Peyer's patch (tissue), 4 donors: Measurements from ENCODE around the gene LEF1. TPM values are rescaled to one million over a fixed set of nuclear protein-coding genes. Genes with fewer than 3 reads are reported as not detected.

Experiments
- DNase-seq, 3 donors: peaks; one replicate each; pipeline ENCODE4 v3.0.0-alpha.2; 2017 to 2019
- H3K27ac ChIP-seq, 4 donors: fragments of 200-600 bp; sonication (generic); one replicate each; pipeline ENCODE4 v1.5.1; 2016 to 2019
- H3K27me3 ChIP-seq, 2 donors: fragments of 200-600 bp; sonication (generic); one replicate each; pipeline ENCODE4 v1.5.1; 2019
- H3K36me3 ChIP-seq, 3 donors: fragments of 200-600 bp; sonication (generic); one replicate each; pipeline ENCODE4 v1.5.1; 2016 to 2019
- H3K4me1 ChIP-seq, 4 donors: fragments of 200-600 bp; sonication (generic); one replicate each; pipeline ENCODE4 v1.5.1; 2016 to 2019
- H3K4me3 ChIP-seq, 4 donors: fragments of 200-600 bp; sonication (generic); 1 replicate in 3 of 4; 2 replicates in 1 of 4; pipeline ENCODE4 v1.5.1; 2016 to 2019; ENCODE audit warnings: mild to moderate bottlenecking in 1 of 4
- H3K9me3 ChIP-seq, 4 donors: fragments of 200-600 bp; sonication (generic); one replicate each; pipeline ENCODE4 v1.5.1; 2016 to 2019; ENCODE audit warnings: mild to moderate bottlenecking in 1 of 4
- POLR2A ChIP-seq, 2 donors: fragments of 450-650 bp; IDR thresholded peaks; one replicate each; pipeline ENCODE4 v1.5.1; 2017; ENCODE audit warnings: antibody characterized with exemption in 2 of 2, mild to moderate bottlenecking in 2 of 2, moderate library complexity in 2 of 2
- total RNA-seq, 4 donors: library from RNA; depleted of rRNA; stranded (reverse); fragments of >200 nt; gene quantifications; one replicate each; pipeline ENCODE4 v1.1.0, GENCODE V29; 2016
- TF ChIP-seq, protein P1 (sequence below), 6 experiments: fragments of 450-650 bp in 4 of 6; fragments of 200-600 bp in 2 of 6; sonication (generic) in 1 of 6; IDR thresholded peaks; one replicate each; pipeline ENCODE4 v1.5.1; 2017 to 2019; ENCODE audit warnings: antibody characterized with exemption in 6 of 6, mild to moderate bottlenecking in 3 of 6, moderate library complexity in 1 of 6

The LEF1 gene
- total RNA-seq, 4 donors from 2014 or later = 0.53 to 34.7 (median 4.4) TPM

DNA sequence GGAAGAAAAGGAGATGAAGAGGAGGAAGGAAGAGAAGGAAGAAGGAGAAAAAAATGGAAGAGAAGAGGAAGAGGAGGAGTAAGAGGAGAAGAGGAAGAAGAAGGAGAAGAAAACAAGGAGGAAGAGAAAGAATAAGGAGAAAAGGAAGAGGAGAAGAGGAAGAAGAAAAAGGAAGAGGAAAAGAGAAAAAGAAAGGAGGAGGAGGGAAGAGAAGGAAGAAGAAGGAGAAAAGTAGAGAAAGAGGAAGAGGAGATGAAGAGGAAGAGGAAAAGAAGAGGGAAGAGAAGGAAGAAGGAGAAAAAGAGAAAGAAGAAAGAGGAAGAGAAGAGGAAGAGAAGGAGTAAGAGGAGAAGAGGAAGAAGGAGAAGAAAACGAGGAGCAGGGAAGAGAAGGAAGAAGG is 11.8 kb upstream of the LEF1 start:
- H3K27ac ChIP-seq = no peak overlapping the region
- no peak for DNase-seq

DNA sequence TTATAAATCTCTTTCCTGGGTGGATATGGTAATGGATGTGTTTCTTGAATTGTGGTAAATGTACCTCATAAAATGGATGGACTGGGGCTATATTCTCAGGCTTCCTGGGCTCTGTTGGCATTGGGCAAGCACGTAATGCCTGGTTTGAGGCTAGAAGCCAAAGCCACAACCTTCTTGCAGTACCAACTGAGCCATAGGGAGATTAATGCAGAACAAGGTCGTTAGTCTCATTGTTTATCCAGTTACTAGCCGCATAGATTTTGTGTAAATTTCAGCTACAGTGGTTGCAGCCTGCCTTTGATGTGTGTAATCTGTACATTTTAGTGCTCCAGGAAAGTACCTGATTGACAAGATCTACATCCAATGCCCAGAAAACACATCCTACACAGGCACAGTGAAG is 7.2 kb upstream of the LEF1 start:
- Histone ChIP-seq H3K27me3 (peaks cover 0 to 21% of the 10 kb centered on the region in 2 donors), H3K9me3 (no peaks in the 10 kb centered on the region), H3K4me3 (no peak overlapping the region), H3K27ac (no peak overlapping the region), H3K4me1 (peaks cover 0 to 24% (median 5%) of the 10 kb centered on the region in 4 donors), H3K36me3 (no peaks in the 10 kb centered on the region)
- no peak for TF ChIP-seq POLR2A (IDR thresholded peaks at IDR 0.05)
- no peak for DNase-seq

More for the DNA sequence above, 11.8 kb upstream of the LEF1 start:
- H3K4me3 ChIP-seq = no peak overlapping the region
- no peaks in the 10 kb centered on the region for H3K27me3 ChIP-seq
- TF ChIP-seq, protein P1, sequence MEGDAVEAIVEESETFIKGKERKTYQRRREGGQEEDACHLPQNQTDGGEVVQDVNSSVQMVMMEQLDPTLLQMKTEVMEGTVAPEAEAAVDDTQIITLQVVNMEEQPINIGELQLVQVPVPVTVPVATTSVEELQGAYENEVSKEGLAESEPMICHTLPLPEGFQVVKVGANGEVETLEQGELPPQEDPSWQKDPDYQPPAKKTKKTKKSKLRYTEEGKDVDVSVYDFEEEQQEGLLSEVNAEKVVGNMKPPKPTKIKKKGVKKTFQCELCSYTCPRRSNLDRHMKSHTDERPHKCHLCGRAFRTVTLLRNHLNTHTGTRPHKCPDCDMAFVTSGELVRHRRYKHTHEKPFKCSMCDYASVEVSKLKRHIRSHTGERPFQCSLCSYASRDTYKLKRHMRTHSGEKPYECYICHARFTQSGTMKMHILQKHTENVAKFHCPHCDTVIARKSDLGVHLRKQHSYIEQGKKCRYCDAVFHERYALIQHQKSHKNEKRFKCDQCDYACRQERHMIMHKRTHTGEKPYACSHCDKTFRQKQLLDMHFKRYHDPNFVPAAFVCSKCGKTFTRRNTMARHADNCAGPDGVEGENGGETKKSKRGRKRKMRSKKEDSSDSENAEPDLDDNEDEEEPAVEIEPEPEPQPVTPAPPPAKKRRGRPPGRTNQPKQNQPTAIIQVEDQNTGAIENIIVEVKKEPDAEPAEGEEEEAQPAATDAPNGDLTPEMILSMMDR (IDR thresholded peaks at IDR 0.05) = no peak
- no peak for TF ChIP-seq POLR2A (IDR thresholded peaks at IDR 0.05)
- no peaks in the 10 kb centered on the region for H3K4me1 ChIP-seq
- H3K36me3 ChIP-seq = no peaks in the 10 kb centered on the region
- H3K9me3 ChIP-seq = no peaks in the 10 kb centered on the region

DNA sequence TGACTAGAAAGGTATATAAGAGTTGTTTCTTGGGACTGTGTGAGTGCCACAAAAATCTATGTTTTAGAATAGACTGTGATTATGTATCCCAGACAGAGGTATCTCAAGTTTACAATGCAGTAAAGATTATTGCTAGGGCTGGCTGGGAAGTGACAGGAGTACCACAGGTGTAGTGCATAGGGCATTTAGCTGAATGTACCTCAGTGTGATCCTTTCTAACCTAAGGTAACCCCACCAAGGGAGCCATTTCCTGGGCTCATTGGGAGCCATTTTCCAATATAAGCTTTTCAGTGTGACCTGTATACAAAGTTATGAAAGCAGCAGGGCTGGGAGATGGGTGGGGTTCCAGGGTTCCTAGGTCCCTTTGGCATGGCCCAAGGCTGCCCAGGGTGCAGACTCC is 6.1 kb upstream of the LEF1 start:
- Histone ChIP-seq H3K9me3 (no peaks in the 10 kb centered on the region), H3K4me3 (no peak overlapping the region), H3K27ac (no peak overlapping the region), H3K36me3 (no peaks in the 10 kb centered on the region), H3K4me1 (peaks cover 0 to 24% (median 5%) of the 10 kb centered on the region in 4 donors), H3K27me3 (peaks cover 0 to 23% of the 10 kb centered on the region in 2 donors)
- DNase-seq = no peak
- no peak for TF ChIP-seq POLR2A (IDR thresholded peaks at IDR 0.05)
- TF ChIP-seq, protein P1 (IDR thresholded peaks at IDR 0.05) = no peak

DNA sequence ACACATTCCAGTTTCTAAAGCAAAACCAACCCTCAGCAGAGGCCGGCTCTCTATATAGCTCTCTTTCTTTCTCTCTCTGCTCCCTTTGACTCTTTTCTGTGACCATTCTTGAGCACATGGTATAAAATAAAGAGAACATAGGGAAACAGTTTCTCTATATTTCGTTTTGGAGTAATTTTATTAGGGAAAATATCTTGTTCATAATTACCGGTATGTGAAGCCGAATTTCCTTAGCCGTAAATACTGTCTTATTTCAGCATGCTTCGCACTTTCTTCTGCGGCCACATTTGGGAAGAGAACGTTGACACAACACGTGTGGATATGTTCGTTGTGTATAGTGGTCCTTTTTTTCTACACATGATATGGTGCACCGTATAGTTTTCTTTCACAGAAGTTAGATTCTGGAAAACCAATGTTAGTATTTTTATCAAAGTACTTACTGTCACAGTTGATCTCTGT is 4.9 kb upstream of the LEF1 start:
- Histone ChIP-seq H3K27me3 (peaks cover 0 to 33% of the 10 kb centered on the region in 2 donors), H3K36me3 (no peaks in the 10 kb centered on the region), H3K9me3 (no peaks in the 10 kb centered on the region), H3K4me1 (peaks cover 0 to 32% (median 7%) of the 10 kb centered on the region in 4 donors), H3K4me3 (peak overlapping the region in 3 of 4 donors; percentile 35 to 64 (median 57)), H3K27ac (peak overlapping the region in 1 of 4 donors; percentile 69)
- no peak for DNase-seq
- no peak for TF ChIP-seq POLR2A (IDR thresholded peaks at IDR 0.05)
- TF ChIP-seq, protein P1 (IDR thresholded peaks at IDR 0.05) = no peak

DNA sequence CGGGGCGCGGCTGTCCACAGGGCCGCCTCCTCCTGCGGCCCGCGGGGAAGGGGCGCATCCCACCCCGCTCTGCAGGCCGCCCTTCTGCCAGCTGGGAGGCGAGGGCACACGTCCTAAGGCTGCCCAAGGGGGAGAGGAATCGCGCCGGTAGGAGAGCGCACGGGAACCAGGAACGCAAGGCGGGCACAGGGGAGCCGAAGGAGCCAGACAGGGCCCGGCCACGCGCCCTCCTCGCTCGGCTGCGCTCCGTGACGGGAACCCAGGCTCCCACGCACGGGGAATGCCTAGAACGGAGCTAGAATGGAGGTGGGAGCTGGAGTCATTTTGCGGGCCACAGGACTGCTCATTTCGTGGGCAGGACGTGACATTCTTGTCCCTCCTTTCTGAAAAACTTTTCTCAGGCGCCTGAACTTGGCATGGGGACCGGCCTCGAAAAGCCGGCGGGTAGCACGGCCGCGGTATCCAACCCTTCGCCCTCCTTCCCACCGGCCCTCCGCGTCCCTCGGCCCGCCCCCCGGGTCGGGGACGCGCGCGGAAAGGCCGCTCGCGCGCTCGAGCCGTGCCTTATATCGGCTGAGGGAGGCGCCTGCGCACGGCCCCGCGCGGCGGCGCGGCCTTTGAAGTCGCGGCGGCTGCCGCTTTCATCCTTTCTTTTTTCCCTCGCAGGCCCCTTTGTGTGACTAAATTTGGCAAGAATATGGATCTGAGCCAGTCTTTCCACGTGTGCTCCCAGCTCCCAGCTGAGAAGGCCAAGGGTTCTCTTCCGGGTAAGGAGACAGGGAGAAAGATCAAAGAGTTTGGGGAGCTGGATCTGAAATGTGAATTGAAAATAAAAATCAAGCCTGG is 4.2 kb upstream of the LEF1 start:
- peak in 2 of 3 donors; percentile 54 to 56 for DNase-seq
- peaks cover 0 to 36% of the 10 kb centered on the region in 2 donors for H3K27me3 ChIP-seq
- TF ChIP-seq, protein P1 (IDR thresholded peaks at IDR 0.05) = no peak
- TF ChIP-seq POLR2A (IDR thresholded peaks at IDR 0.05) = no peak

DNA sequence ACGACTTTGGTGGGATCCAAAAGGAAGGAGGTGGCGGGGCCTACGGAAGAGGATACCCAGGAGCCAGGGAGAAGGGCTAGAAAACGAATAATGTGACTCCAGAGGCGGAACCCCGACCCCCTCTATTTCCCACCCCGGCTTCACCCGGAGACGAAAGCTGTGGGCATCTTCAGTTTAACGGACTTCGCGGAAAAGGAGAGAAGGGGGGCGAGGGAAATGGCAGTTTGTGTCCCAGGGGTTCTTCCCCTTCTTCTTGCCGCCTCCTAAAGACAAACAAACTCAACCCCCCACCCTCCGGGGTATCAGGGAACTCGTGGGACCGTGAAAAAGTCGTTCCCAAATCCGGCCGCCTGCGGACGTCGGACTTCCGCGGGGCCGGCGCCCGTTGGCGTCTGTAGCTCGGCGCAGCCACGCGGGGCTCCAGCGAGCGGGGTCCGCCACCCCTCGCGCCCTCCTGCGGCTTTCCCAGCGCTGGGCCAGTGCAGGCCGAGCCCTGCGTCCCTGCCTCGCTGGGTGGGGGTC is 3.6 kb upstream of the LEF1 start:
- TF ChIP-seq POLR2A (IDR thresholded peaks at IDR 0.05) = no peak
- TF ChIP-seq, protein P1 (IDR thresholded peaks at IDR 0.05) = peak in 2 of 6 experiments; percentile 3 to 8
- Histone ChIP-seq H3K9me3 (no peaks in the 10 kb centered on the region), H3K36me3 (no peaks in the 10 kb centered on the region), H3K27ac (peak overlapping the region; percentile 29 to 69 (median 48)), H3K27me3 (peaks cover 0 to 36% of the 10 kb centered on the region in 2 donors), H3K4me1 (peaks cover 0 to 43% (median 9%) of the 10 kb centered on the region in 4 donors), H3K4me3 (peak overlapping the region; percentile 35 to 64 (median 48))
- peak in 1 of 3 donors; percentile 49 for DNase-seq

More for the DNA sequence above, 4.2 kb upstream of the LEF1 start:
- Histone ChIP-seq H3K27ac (peak overlapping the region; percentile 29 to 69 (median 48)), H3K36me3 (no peaks in the 10 kb centered on the region), H3K4me1 (peaks cover 0 to 39% (median 7%) of the 10 kb centered on the region in 4 donors), H3K4me3 (peak overlapping the region; percentile 35 to 64 (median 48)), H3K9me3 (no peaks in the 10 kb centered on the region)
